T-helper 1 cell treated with Interleukin-12 subunit alpha and Interleukin-12 subunit beta and Interleukin-4 antibody, amounts not matched to agents 30 ng/mL and 1 ng/mL, for 36 hours (primary cell): ENCODE results near the gene PATE3. TPM values are rescaled to one million over a fixed set of nuclear protein-coding genes. Genes with fewer than 3 reads are reported as not detected.

ENCODE experiments used
- intact Hi-C: fragments of 100-400 bp; cut with micrococcal nuclease; formaldehyde crosslinking; loops from one replicate; pipeline ENCODE4 v1.15.1; 2024
- total RNA-seq: library from RNA; stranded (reverse); gene quantifications from 2 replicates; pipeline ENCODE4 v1.2.3, GENCODE V29; 2022

PATE3 gene
- not detected in 2 replicates for total RNA-seq

GRCh38 chr11:125787827-125788226, at the start of gene PATE3:
PATE3 (plus strand) TSS chr11:125788127; CDS start chr11:125788152, 25 bp downstream.
- intact Hi-C loops: no loop called here

GRCh38 chr11:125740617-125741016, 47.3 kb upstream of the PATE3 start:
- intact Hi-C loops: no loop called here

GRCh38 chr11:125743681-125744080, 44.2 kb upstream of the PATE3 start:
- intact Hi-C loops: no loop called here

GRCh38 chr11:125745979-125746378, 41.9 kb upstream of the PATE3 start, which contains the start of gene PATE1:
PATE1 (plus strand) TSS chr11:125746279; CDS start chr11:125746305, 26 bp downstream.
- intact Hi-C loops: no loop called here

- intact Hi-C loops: no loop called here
These were observed 37.3 kb upstream of the PATE3 start for GRCh38 chr11:125750629-125751028.

GRCh38 chr11:125756050-125756449, 31.9 kb upstream of the PATE3 start:
- intact Hi-C loops: no loop called here

- intact Hi-C loops: no loop called here
These were observed 25.5 kb upstream of the PATE3 start for GRCh38 chr11:125762445-125762844.

GRCh38 chr11:125763483-125763882, 24.4 kb upstream of the PATE3 start:
- intact Hi-C loops: no loop called here

- intact Hi-C loops: no loop called here
These were observed 21.7 kb upstream of the PATE3 start for GRCh38 chr11:125766251-125766650.

- intact Hi-C loops: no loop called here
These were observed 19.4 kb upstream of the PATE3 start for GRCh38 chr11:125768336-125769046.

GRCh38 chr11:125770583-125770982, 17.3 kb upstream of the PATE3 start:
- intact Hi-C loops: no loop called here

GRCh38 chr11:125772834-125773505, 15.0 kb upstream of the PATE3 start:
- intact Hi-C loops: no loop called here

GRCh38 chr11:125773516-125773915, 14.4 kb upstream of the PATE3 start:
- intact Hi-C loops: no loop called here

GRCh38 chr11:125777309-125777708, 10.6 kb upstream of the PATE3 start:
- intact Hi-C loops: no loop called here

- intact Hi-C loops: no loop called here
These were observed 9.2 kb upstream of the PATE3 start, which contains the start of gene PATE2 for GRCh38 chr11:125778728-125779127. PATE2 (minus strand) TSS chr11:125778828; CDS start chr11:125778773, 55 bp downstream.

GRCh38 chr11:125784678-125785077, 3.2 kb upstream of the PATE3 start:
- intact Hi-C loops: no loop called here

GRCh38 chr11:125790825-125791224, 2.9 kb downstream of the PATE3 start:
- intact Hi-C loops: no loop called here

GRCh38 chr11:125797641-125798040, 9.7 kb downstream of the PATE3 start:
- intact Hi-C loops: no loop called here

GRCh38 chr11:125799808-125800207, 11.9 kb downstream of the PATE3 start:
- intact Hi-C loops: no loop called here

- intact Hi-C loops: no loop called here
These were observed 14.5 kb downstream of the PATE3 start for GRCh38 chr11:125802387-125802786.

GRCh38 chr11:125807909-125808308, 20.0 kb downstream of the PATE3 start:
- intact Hi-C loops: no loop called here

GRCh38 chr11:125833016-125833415, 45.1 kb downstream of the PATE3 start, which contains the start of gene PATE4:
PATE4 (plus strand) TSS chr11:125833316; CDS start chr11:125833360, 44 bp downstream.
- intact Hi-C loops: no loop called here

- intact Hi-C loops: no loop called here
These were observed 47.8 kb downstream of the PATE3 start for GRCh38 chr11:125835748-125836147.
